ENCODE data around the gene CAPN8.
"Not testable (repeated sequence)": the region's sequence is repeated elsewhere in the genome, so short reads cannot be mapped to it uniquely, and the experiment has no call there.

The CAPN8 gene

GRCh38 chr1:223521150-223521549 lies 144.4 kb downstream of the CAPN8 start:
- no peak for DNase-seq

- no peak for DNase-seq
Measured at GRCh38 chr1:223520200-223520599, 145.3 kb downstream of the CAPN8 start.

GRCh38 chr1:223519116-223519515 lies 146.4 kb downstream of the CAPN8 start:
- DNase-seq: no peak

GRCh38 chr1:223518553-223518952 lies 146.9 kb downstream of the CAPN8 start:
- DNase-seq: not testable (repeated sequence)

- peak; percentile 55 for DNase-seq
Measured at GRCh38 chr1:223515926-223516325, 149.6 kb downstream of the CAPN8 start.

- no peak for DNase-seq
Measured at GRCh38 chr1:223515421-223515820, 150.1 kb downstream of the CAPN8 start.

- DNase-seq: no peak
Measured at GRCh38 chr1:223514644-223515043, 150.9 kb downstream of the CAPN8 start.

GRCh38 chr1:223513309-223513708 lies 152.2 kb downstream of the CAPN8 start:
- DNase-seq: no peak

GRCh38 chr1:223512057-223512456 lies 153.4 kb downstream of the CAPN8 start:
- DNase-seq: no peak

- no peak for DNase-seq
Measured at GRCh38 chr1:223508796-223509195, 156.7 kb downstream of the CAPN8 start.

- no peak for DNase-seq
Measured at GRCh38 chr1:223504741-223505140, 160.8 kb downstream of the CAPN8 start.

GRCh38 chr1:223503348-223503747 lies 162.2 kb downstream of the CAPN8 start:
- no peak for DNase-seq

- DNase-seq: no peak
Measured at GRCh38 chr1:223500560-223501425, 164.7 kb downstream of the CAPN8 start.

GRCh38 chr1:223496883-223497282 lies 168.6 kb downstream of the CAPN8 start:
- DNase-seq: no peak

- DNase-seq: no peak
Measured at GRCh38 chr1:223494926-223495645, 170.4 kb downstream of the CAPN8 start.

- DNase-seq: no peak
Measured at GRCh38 chr1:223492044-223492443, 173.5 kb downstream of the CAPN8 start.
